Measurements from ENCODE around the gene PARK7. TPM values are rescaled to one million over a fixed set of nuclear protein-coding genes. Genes with fewer than 3 reads are reported as not detected.
"Not testable (repeated sequence)": the region's sequence is repeated elsewhere in the genome, so short reads cannot be mapped to it uniquely, and the experiment has no call there.

PARK7 gene
- 100 to 1,000 TPM in 11 of 12 donors, not detected in 1; 238 to 336 (median 303) TPM for polyA plus RNA-seq (ENCODE audit: insufficient read length in 12 of 12)
- long read RNA-seq, donor 1, transcript PARK7-209 (7 exons, 1,088 nt), result major isoform, 66 of 173 reads
- long read RNA-seq, donor 1, transcript PARK7-201 (7 exons, 949 nt), result major isoform, 66 of 173 reads
- long read RNA-seq, donor 1, partial matches to known transcripts, result 41 of 173 reads
- long read RNA-seq, donor 1, other reads (novel, unspliced or antisense), result 0 of 173 reads
- long read RNA-seq, donor 2, transcript PARK7-201 (7 exons, 949 nt), result major isoform, 109 of 269 reads
- long read RNA-seq, donor 2, transcript PARK7-209 (7 exons, 1,088 nt), result minor isoform, 72 of 269 reads
- long read RNA-seq, donor 2, partial matches to known transcripts, result 82 of 269 reads
- long read RNA-seq, donor 2, other reads (novel, unspliced or antisense), result 5 of 269 reads
- long read RNA-seq, donor 3, transcript PARK7-201 (7 exons, 949 nt), result major isoform, 55 of 121 reads
- long read RNA-seq, donor 3, transcript PARK7-209 (7 exons, 1,088 nt), result minor isoform, 35 of 121 reads
- long read RNA-seq, donor 3, partial matches to known transcripts, result 31 of 121 reads
- long read RNA-seq, donor 3, other reads (novel, unspliced or antisense), result 0 of 121 reads
- long read RNA-seq, donor 4, transcript PARK7-201 (7 exons, 949 nt), result major isoform, 37 of 98 reads
- long read RNA-seq, donor 4, transcript PARK7-209 (7 exons, 1,088 nt), result minor isoform, 29 of 98 reads
- long read RNA-seq, donor 4, partial matches to known transcripts, result 31 of 98 reads
- long read RNA-seq, donor 4, other reads (novel, unspliced or antisense), result 0 of 98 reads
- long read RNA-seq, donor 5, transcript PARK7-201 (7 exons, 949 nt), result minor isoform, 114 of 257 reads
- long read RNA-seq, donor 5, transcript PARK7-209 (7 exons, 1,088 nt), result major isoform, 116 of 257 reads
- long read RNA-seq, donor 5, partial matches to known transcripts, result 25 of 257 reads
- long read RNA-seq, donor 5, other reads (novel, unspliced or antisense), result 0 of 257 reads
- long read RNA-seq, donor 6, transcript PARK7-209 (7 exons, 1,088 nt), result minor isoform, 43 of 113 reads
- long read RNA-seq, donor 6, transcript PARK7-201 (7 exons, 949 nt), result major isoform, 50 of 113 reads
- long read RNA-seq, donor 6, partial matches to known transcripts, result 19 of 113 reads
- long read RNA-seq, donor 6, other reads (novel, unspliced or antisense), result 0 of 113 reads
- long read RNA-seq, donor 7, transcript PARK7-209 (7 exons, 1,088 nt), result minor isoform, 39 of 100 reads
- long read RNA-seq, donor 7, transcript PARK7-201 (7 exons, 949 nt), result major isoform, 44 of 100 reads
- long read RNA-seq, donor 7, partial matches to known transcripts, result 17 of 100 reads
- long read RNA-seq, donor 7, other reads (novel, unspliced or antisense), result 0 of 100 reads
- long read RNA-seq, donor 8, transcript PARK7-201 (7 exons, 949 nt), result major isoform, 99 of 217 reads
- long read RNA-seq, donor 8, transcript PARK7-209 (7 exons, 1,088 nt), result minor isoform, 86 of 217 reads
- long read RNA-seq, donor 8, partial matches to known transcripts, result 25 of 217 reads
- long read RNA-seq, donor 8, other reads (novel, unspliced or antisense), result 5 of 217 reads
- long read RNA-seq, donor 9, transcript PARK7-209 (7 exons, 1,088 nt), result major isoform, 74 of 155 reads
- long read RNA-seq, donor 9, transcript PARK7-201 (7 exons, 949 nt), result minor isoform, 41 of 155 reads
- long read RNA-seq, donor 9, partial matches to known transcripts, result 39 of 155 reads
- long read RNA-seq, donor 9, other reads (novel, unspliced or antisense), result 0 of 155 reads
- long read RNA-seq, donor 10, transcript PARK7-201 (7 exons, 949 nt), result major isoform, 103 of 232 reads
- long read RNA-seq, donor 10, transcript PARK7-209 (7 exons, 1,088 nt), result minor isoform, 73 of 232 reads
- long read RNA-seq, donor 10, partial matches to known transcripts, result 49 of 232 reads
- long read RNA-seq, donor 10, other reads (novel, unspliced or antisense), result 7 of 232 reads
- long read RNA-seq, donor 11, transcript PARK7-201 (7 exons, 949 nt), result major isoform, 90 of 190 reads
- long read RNA-seq, donor 11, transcript PARK7-209 (7 exons, 1,088 nt), result minor isoform, 65 of 190 reads
- long read RNA-seq, donor 11, partial matches to known transcripts, result 34 of 190 reads
- long read RNA-seq, donor 11, other reads (novel, unspliced or antisense), result 0 of 190 reads

GRCh38 chr1:7961216-7962013, at the start of gene PARK7:
Gene PARK7 (plus strand): TSS chr1:7961711. CDS start chr1:7962786, 1,075 bp downstream.
- peak; percentile 99 for DNase-seq

- DNase-seq, result no peak
These were observed 49.4 kb upstream of the PARK7 start for GRCh38 chr1:7912145-7912544.

DNA sequence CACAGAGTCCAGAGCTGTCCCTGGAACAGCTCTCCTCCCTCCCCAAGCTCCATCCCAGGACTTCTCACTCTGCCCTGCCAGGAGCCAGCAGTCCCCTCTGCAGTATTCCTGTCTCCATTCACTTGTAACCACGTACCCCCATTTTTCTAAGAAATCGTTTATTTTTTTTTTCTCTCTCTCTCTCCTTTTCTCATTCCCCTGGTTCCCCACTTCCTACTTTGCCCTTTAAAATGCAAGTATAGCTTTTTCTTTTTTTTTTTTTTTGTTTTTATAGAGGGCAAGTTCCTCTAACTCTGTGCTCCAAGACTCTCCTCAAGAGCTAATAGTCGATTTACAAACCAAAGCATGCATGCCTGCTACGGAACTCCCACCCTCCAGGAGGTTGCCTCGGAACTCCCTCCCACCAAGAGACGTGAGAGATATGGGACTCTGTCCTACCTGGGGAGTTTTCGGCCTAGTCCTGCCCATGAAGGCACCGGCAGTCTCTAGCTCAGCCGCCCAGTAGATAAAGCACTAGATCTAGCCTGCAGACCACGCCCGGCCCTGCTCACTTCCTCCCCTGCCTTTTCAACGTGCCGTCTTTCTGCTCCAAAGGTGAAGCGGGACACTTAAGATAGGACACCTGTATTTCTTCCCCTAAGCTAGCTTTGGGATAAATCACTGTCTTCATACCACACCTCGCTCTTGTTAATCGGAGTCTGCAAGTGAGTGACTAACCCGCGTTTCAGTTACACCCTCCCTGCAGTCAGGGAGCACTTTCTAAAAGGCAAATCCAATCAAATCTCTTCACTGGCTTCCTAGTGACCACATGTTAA, 48.6 kb upstream of the PARK7 start:
- no peak for DNase-seq

GRCh38 chr1:7915826-7916500, 45.5 kb upstream of the PARK7 start:
- no peak for DNase-seq

DNA sequence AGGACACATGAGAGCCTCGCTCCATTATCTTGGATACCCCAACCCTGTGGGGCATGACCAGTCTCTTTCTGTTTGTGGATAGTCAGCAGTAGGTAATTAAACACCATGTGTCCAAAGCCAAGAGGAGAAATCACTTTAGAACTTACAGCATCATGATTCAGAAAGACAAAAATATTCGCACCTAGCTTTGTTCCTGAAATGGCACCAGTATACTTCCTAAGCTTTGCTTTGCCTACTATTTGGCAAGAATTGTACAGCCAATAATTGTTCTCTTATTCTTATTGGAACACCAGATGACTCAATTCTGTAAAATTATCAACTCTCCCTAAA, 45.0 kb upstream of the PARK7 start:
- DNase-seq, result no peak

DNA sequence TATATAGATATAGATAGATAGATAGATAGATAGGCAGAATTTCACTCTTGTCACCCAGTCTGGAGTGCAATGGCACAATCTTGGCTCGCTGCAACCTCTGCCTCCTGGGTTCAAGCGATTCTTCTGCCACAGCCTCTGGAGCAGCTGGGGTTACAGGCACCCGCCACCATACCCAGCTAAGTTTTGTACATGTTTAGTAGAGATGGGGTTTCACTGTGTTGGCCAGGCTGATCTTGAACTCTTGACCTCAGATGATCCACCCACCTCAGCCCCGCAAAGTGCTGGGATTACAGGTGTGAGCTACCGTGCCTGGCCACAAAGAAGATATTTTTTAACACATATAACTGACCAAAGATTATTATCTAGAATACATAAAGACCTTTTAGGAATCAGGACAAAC, 43.5 kb upstream of the PARK7 start:
- DNase-seq, result not testable (repeated sequence)

GRCh38 chr1:7919880-7920279, 41.6 kb upstream of the PARK7 start:
- no peak for DNase-seq

GRCh38 chr1:7921796-7922195, 39.7 kb upstream of the PARK7 start:
- no peak for DNase-seq

DNA sequence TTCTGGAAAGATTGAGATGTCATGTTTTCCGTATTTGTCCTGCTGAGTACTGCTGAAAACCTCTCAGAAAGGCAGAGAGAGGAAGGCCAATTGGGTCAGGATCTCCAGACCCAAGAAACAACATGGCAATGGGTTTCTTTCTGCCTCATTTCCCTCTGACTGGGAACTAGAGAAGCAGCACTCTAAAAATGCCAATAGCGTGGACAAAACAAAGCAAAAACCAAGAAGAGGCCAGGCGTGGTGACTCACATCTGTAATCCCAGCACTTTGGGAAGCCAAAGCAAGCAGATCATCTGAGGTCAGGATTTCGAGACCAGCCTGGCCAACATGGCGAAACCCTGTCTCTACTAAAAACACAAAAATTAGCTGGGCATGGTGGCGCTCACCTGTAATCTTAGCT, 39.2 kb upstream of the PARK7 start:
- DNase-seq, result no peak

- DNase-seq, result not testable (repeated sequence)
These were observed 34.5 kb upstream of the PARK7 start for GRCh38 chr1:7927061-7927460.

DNA sequence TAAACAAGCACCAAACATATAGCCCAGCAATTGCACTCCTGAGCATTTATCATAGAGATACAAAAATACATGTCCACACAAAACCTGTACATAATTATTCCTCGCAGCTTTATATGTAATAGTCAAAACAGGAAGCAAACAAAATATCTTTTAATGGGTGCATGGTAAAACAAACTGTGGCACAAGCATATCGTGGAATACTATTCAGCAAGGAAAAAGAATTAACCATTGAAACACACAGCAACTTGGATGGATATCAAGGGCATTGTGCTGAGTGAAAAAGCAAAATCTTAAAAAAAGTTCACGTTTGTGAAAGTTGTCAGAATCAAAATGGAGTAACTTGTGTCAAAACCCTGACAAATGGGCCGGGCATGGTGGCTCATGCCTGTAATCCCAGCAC, 33.3 kb upstream of the PARK7 start:
- no peak for DNase-seq

DNA sequence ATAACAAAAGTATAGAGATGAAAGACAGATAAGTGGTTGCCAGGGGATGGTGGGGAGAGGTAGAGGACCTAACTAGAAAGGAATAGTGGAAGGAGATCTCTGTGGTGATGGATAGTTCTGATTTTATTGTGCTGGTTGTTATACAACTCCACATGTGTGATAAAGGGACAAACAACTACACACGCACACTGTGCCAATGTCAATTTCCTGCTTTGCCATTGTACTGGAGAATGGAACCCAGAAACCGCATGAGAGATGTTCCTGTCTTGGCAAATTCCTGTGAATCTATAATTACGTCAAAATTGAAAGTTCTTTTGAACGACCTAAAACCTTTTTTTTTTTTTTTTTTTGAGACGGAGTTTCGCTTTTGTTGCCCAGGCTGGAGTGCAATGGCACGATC, 31.9 kb upstream of the PARK7 start:
- no peak for DNase-seq

- DNase-seq, result no peak
These were observed 30.7 kb upstream of the PARK7 start for GRCh38 chr1:7930645-7931445.

- no peak for DNase-seq
These were observed 30.1 kb upstream of the PARK7 start for GRCh38 chr1:7931446-7931812.

DNA sequence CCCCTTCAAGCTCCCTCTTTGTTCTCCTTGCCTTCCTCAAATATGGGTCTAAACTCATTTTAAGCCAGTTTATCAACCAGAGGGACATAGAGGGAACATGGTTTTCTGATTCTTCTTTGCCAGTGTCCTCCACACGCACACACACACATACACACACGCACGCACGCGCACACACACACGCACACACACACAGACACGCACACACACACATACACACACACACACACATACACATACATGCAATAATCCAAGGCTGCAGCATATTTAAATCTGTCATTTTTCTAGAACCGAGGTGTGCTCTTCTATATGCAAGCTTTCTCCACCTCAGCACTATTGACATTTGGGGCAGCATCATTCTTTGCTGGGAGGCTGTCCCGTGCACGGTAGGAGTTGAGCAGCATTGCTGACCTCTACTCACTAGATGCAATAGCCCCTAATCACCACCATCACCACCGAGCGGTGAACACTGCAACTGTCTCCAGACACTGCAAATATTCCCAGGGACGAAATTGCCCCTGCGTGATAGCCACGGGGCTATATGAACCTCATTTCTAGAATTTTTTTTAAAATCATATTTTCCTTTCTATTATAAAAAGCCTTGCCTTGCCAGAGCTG, 28.9 kb upstream of the PARK7 start:
- no peak for DNase-seq

GRCh38 chr1:7938070-7938469, 23.4 kb upstream of the PARK7 start:
- DNase-seq, result no peak

- no peak for DNase-seq
These were observed 21.5 kb upstream of the PARK7 start for GRCh38 chr1:7940034-7940433.

Measured in muscle of arm (tissue), 14 donors.